SK-N-SH treated with all-trans-retinoic acid at 6 μM for 48 hours (cell line): ENCODE data around the gene LBH.

ENCODE experiments used
- ATAC-seq: fragments of 200-7000 bp; cut with Tn5 transposase; 3 replicates; pipeline ENCODE4 v1.9.1; 2020; ENCODE audit warnings: mild to moderate bottlenecking, moderate library complexity
- ARNTL ChIP-seq: fragments of 450-650 bp; formaldehyde crosslinking; IDR thresholded peaks from 2 replicates; pipeline ENCODE4 v1.5.0; 2020; ENCODE audit warnings: low read depth, mild to moderate bottlenecking, moderate library complexity, borderline replicate concordance
- BACH2 ChIP-seq: fragments of 250-450 bp; sonication (Bioruptor Pico); IDR thresholded peaks from 2 replicates; pipeline ENCODE4 v1.9.0; 2021; ENCODE audit warnings: mild to moderate bottlenecking, borderline replicate concordance
- ESRRG ChIP-seq: fragments of 250-450 bp; sonication (Bioruptor Pico); IDR thresholded peaks from 2 replicates; pipeline ENCODE4 v1.6.1; 2021; ENCODE audit warnings: mild to moderate bottlenecking
- GLIS3 ChIP-seq: fragments of 250-450 bp; sonication (Bioruptor Pico); IDR thresholded peaks from 2 replicates; pipeline ENCODE4 v1.5.0; 2020; ENCODE audit warnings: mild to moderate bottlenecking, moderate library complexity
- ISL1 ChIP-seq: fragments of 250-450 bp; sonication (Bioruptor Pico); IDR thresholded peaks from 2 replicates; pipeline ENCODE4 v2.1.2; 2022; ENCODE audit warnings: mild to moderate bottlenecking, moderate library complexity
- OSR1 ChIP-seq: fragments of 250-450 bp; sonication (Bioruptor Pico); IDR thresholded peaks from 2 replicates; pipeline ENCODE4 v1.8.0; 2022; ENCODE audit warnings: moderate library complexity, mild to moderate bottlenecking, inconsistent platforms
- PPARA ChIP-seq: fragments of 250-450 bp; sonication (Bioruptor Pico); IDR thresholded peaks from 2 replicates; pipeline ENCODE4 v1.5.0; 2020; ENCODE audit warnings: mild to moderate bottlenecking, borderline replicate concordance
- RARB ChIP-seq: fragments of 250-450 bp; sonication (Bioruptor Pico); IDR thresholded peaks from 2 replicates; pipeline ENCODE4 v1.8.0; 2021; ENCODE audit warnings: mild to moderate bottlenecking, moderate library complexity
- SNAI2 ChIP-seq: fragments of 250-450 bp; sonication (Bioruptor Pico); IDR thresholded peaks from 2 replicates; pipeline ENCODE4 v1.5.0; 2020; ENCODE audit warnings: mild to moderate bottlenecking, moderate library complexity
- TCF4 ChIP-seq: fragments of 250-450 bp; sonication (Bioruptor Pico); IDR thresholded peaks from 2 replicates; pipeline ENCODE4 v1.8.0; 2021; ENCODE audit warnings: mild to moderate bottlenecking, moderate library complexity, borderline replicate concordance
- TOX ChIP-seq: fragments of 250-450 bp; sonication (Bioruptor Pico); IDR thresholded peaks from 2 replicates; pipeline ENCODE4 v1.8.0; 2021; ENCODE audit warnings: mild to moderate bottlenecking, moderate library complexity, borderline replicate concordance
- ZC3H10 ChIP-seq: fragments of 250-450 bp; sonication (Bioruptor Pico); IDR thresholded peaks from 2 replicates; pipeline ENCODE4 v1.5.1; 2021; ENCODE audit warnings: mild to moderate bottlenecking, moderate library complexity
- ZFP3 ChIP-seq: fragments of 250-450 bp; sonication (Bioruptor Pico); IDR thresholded peaks from 2 replicates; pipeline ENCODE4 v1.5.0; 2020; ENCODE audit warnings: mild to moderate bottlenecking, moderate library complexity
- ZFP30 ChIP-seq: fragments of 450-650 bp; formaldehyde crosslinking; IDR thresholded peaks from 2 replicates; pipeline ENCODE4 v1.5.0; 2022; ENCODE audit warnings: mild to moderate bottlenecking, moderate library complexity
- ZNF565 ChIP-seq: fragments of 450-650 bp; formaldehyde crosslinking; conservative IDR thresholded peaks from 2 replicates; pipeline ENCODE4 v1.5.0; 2020; ENCODE audit warnings: low read depth, mild to moderate bottlenecking, moderate library complexity
- ZNF8 ChIP-seq: fragments of 450-650 bp; formaldehyde crosslinking; IDR thresholded peaks from 2 replicates; pipeline ENCODE4 v1.5.0; 2020; ENCODE audit warnings: mild to moderate bottlenecking, moderate library complexity
- TF ChIP-seq, protein P1 (sequence below): fragments of 250-450 bp; sonication (Bioruptor Pico); IDR thresholded peaks from 2 replicates; pipeline ENCODE4 v1.5.0; 2020; ENCODE audit warnings: mild to moderate bottlenecking, moderate library complexity
- TF ChIP-seq, protein P2 (sequence below): fragments of 250-450 bp; sonication (Bioruptor Pico); IDR thresholded peaks from 2 replicates; pipeline ENCODE4 v1.5.1; 2020; ENCODE audit warnings: low read depth, mild to moderate bottlenecking, moderate library complexity
- TF ChIP-seq, protein P3 (sequence below): fragments of 250-450 bp; sonication (Bioruptor Pico); IDR thresholded peaks from 2 replicates; pipeline ENCODE4 v1.5.1; 2021; ENCODE audit warnings: mild to moderate bottlenecking, moderate library complexity
- TF ChIP-seq, protein P4 (sequence below): fragments of 250-450 bp; sonication (Bioruptor Pico); IDR thresholded peaks from 2 replicates; pipeline ENCODE4 v1.8.0; 2021; ENCODE audit warnings: low read depth, mild to moderate bottlenecking, moderate library complexity, borderline replicate concordance

Gene LBH

DNA sequence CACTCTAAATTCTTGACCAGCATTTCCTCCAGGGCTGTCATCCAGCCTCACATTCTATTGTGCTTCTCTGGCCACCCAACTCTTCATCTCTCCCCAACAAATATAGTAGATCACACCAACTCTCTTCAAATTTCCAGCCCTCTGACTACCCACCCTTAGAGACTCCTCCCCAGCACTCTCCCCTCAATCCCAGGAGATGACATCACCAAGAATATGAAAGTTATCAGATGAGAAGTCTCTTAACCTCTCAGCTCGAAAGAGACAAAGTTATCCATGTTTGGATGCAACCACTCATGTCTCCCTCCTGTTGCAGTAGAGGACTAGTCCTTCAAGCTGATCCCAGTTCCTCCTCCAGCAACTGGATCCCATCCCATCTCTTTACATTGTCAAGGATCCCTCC lies 47.1 kb downstream of the LBH start:
- TF ChIP-seq, protein P1, sequence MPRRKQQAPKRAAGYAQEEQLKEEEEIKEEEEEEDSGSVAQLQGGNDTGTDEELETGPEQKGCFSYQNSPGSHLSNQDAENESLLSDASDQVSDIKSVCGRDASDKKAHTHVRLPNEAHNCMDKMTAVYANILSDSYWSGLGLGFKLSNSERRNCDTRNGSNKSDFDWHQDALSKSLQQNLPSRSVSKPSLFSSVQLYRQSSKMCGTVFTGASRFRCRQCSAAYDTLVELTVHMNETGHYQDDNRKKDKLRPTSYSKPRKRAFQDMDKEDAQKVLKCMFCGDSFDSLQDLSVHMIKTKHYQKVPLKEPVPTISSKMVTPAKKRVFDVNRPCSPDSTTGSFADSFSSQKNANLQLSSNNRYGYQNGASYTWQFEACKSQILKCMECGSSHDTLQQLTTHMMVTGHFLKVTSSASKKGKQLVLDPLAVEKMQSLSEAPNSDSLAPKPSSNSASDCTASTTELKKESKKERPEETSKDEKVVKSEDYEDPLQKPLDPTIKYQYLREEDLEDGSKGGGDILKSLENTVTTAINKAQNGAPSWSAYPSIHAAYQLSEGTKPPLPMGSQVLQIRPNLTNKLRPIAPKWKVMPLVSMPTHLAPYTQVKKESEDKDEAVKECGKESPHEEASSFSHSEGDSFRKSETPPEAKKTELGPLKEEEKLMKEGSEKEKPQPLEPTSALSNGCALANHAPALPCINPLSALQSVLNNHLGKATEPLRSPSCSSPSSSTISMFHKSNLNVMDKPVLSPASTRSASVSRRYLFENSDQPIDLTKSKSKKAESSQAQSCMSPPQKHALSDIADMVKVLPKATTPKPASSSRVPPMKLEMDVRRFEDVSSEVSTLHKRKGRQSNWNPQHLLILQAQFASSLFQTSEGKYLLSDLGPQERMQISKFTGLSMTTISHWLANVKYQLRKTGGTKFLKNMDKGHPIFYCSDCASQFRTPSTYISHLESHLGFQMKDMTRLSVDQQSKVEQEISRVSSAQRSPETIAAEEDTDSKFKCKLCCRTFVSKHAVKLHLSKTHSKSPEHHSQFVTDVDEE (CRISPR knock-in tag), result no peak
- TF ChIP-seq PPARA, result no peak
- ATAC-seq, result no peak

DNA sequence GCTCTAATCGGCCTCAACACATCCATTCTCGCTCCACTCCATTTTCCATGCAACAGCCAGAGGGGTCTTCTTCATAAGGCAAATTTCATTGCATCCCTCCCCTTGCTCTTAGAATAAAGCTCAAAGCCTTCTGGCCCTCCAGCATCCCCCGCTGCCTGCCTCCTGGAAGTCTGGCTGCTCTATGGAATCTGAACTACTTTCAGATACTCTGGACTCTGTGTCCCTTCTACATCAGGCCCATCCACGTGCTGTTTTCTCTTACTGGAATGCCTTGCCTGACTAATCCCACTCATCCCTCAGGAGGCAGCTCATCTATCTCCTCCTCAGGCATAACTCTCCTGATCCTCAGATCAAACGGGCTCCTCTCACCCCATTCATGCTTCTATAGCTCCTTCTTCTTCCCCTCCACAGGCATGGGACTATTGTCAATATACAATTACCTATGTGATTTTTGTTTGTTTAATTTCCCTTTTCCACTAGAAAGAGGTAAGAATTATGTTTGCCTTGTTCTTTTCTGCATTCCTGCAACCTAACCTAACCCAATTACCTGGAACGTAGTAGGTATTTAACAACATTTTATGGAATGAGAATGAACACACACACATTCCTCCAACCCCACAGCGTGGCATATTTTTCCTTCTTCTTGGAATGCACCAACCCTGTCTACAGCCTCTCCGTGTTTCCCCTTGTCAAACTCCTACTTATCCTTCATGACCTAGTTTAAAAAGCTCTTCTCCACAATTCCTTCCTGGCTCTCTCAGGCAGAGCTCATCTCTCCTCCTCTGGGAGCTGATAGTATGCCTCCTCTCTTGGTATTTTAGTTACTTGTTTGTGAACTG lies 49.5 kb downstream of the LBH start:
- no peak for ATAC-seq
- TF ChIP-seq ZNF565 (no peak), ZFP3 (CRISPR knock-in tag) (peak; percentile 83)

DNA sequence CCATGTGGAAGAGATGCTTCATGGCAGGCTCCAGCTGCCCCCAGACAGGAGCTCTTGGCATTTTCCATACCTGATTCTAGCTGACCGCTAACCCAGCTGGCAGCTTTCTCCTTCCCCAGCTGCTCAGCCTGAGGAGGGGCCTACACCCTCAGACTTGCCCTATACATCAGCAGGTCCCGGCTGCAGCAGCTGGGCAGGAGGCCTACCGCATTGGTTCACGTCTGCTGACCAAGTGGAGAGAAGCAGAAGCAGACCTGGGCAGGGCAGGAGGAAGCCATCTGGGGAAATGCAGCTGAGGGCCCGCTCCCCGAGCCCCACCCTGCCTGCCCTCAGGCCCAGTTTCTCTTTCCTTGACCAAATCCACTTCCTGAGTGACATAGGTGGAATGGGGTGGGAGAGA lies 50.7 kb downstream of the LBH start:
- ATAC-seq, result no peak
- TF ChIP-seq PPARA, result no peak
- TF ChIP-seq, protein P2, sequence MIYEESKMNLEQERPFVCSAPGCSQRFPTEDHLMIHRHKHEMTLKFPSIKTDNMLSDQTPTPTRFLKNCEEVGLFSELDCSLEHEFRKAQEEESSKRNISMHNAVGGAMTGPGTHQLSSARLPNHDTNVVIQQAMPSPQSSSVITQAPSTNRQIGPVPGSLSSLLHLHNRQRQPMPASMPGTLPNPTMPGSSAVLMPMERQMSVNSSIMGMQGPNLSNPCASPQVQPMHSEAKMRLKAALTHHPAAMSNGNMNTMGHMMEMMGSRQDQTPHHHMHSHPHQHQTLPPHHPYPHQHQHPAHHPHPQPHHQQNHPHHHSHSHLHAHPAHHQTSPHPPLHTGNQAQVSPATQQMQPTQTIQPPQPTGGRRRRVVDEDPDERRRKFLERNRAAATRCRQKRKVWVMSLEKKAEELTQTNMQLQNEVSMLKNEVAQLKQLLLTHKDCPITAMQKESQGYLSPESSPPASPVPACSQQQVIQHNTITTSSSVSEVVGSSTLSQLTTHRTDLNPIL (CRISPR knock-in tag), result no peak
- TF ChIP-seq ZFP3 (CRISPR knock-in tag), result no peak
- TF ChIP-seq ZNF565, result no peak
- no peak for TF ChIP-seq ZC3H10
- TF ChIP-seq, protein P1 (CRISPR knock-in tag), result no peak
- no peak for TF ChIP-seq TOX (CRISPR knock-in tag)
- no peak for TF ChIP-seq BACH2 (CRISPR knock-in tag)
- no peak for TF ChIP-seq ARNTL (CRISPR knock-in tag)
- TF ChIP-seq ESRRG, result no peak
- no peak for TF ChIP-seq ISL1 (CRISPR knock-in tag)
- no peak for TF ChIP-seq GLIS3 (CRISPR knock-in tag)
- TF ChIP-seq, protein P3, sequence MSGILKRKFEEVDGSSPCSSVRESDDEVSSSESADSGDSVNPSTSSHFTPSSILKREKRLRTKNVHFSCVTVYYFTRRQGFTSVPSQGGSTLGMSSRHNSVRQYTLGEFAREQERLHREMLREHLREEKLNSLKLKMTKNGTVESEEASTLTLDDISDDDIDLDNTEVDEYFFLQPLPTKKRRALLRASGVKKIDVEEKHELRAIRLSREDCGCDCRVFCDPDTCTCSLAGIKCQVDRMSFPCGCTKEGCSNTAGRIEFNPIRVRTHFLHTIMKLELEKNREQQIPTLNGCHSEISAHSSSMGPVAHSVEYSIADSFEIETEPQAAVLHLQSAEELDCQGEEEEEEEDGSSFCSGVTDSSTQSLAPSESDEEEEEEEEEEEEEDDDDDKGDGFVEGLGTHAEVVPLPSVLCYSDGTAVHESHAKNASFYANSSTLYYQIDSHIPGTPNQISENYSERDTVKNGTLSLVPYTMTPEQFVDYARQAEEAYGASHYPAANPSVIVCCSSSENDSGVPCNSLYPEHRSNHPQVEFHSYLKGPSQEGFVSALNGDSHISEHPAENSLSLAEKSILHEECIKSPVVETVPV (CRISPR knock-in tag), result no peak
- TF ChIP-seq SNAI2 (CRISPR knock-in tag), result no peak
- TF ChIP-seq TCF4 (CRISPR knock-in tag), result no peak
- TF ChIP-seq OSR1 (CRISPR knock-in tag), result no peak
- no peak for TF ChIP-seq ZNF8 (CRISPR knock-in tag)
- TF ChIP-seq ZFP30 (CRISPR knock-in tag), result no peak
- TF ChIP-seq, protein P4, sequence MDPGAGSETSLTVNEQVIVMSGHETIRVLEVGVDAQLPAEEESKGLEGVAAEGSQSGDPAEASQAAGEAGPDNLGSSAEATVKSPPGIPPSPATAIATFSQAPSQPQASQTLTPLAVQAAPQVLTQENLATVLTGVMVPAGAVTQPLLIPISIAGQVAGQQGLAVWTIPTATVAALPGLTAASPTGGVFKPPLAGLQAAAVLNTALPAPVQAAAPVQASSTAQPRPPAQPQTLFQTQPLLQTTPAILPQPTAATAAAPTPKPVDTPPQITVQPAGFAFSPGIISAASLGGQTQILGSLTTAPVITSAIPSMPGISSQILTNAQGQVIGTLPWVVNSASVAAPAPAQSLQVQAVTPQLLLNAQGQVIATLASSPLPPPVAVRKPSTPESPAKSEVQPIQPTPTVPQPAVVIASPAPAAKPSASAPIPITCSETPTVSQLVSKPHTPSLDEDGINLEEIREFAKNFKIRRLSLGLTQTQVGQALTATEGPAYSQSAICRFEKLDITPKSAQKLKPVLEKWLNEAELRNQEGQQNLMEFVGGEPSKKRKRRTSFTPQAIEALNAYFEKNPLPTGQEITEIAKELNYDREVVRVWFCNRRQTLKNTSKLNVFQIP (CRISPR knock-in tag), result no peak
- no peak for TF ChIP-seq RARB (CRISPR knock-in tag)
- TF ChIP-seq, all 23 proteins: peak for 0
